Testis (tissue), 3 donors: ENCODE measurements around the gene NOC3L. TPM values are rescaled to one million over a fixed set of nuclear protein-coding genes. Genes with fewer than 3 reads are reported as not detected.

Experiments
- DNase-seq: peaks from one replicate; pipeline ENCODE4 v3.0.0-alpha.2; 2019
- H3K27ac ChIP-seq, 2 donors: fragments of 200-600 bp; sonication (generic); one replicate each; pipeline ENCODE4 v1.5.1; 2019
- H3K27me3 ChIP-seq: fragments of 200-600 bp; sonication (generic); one replicate; pipeline ENCODE4 v1.5.1; 2019
- H3K36me3 ChIP-seq: fragments of 200-600 bp; sonication (generic); one replicate; pipeline ENCODE4 v1.5.1; 2017; ENCODE audit warnings: low read depth; ENCODE audit errors: missing control alignments
- H3K4me1 ChIP-seq: fragments of 200-600 bp; sonication (generic); one replicate; pipeline ENCODE4 v1.5.1; 2019
- H3K4me3 ChIP-seq, 2 donors: fragments of 200-600 bp; sonication (generic); one replicate each; pipeline ENCODE4 v1.5.1; 2017 to 2019
- H3K9me3 ChIP-seq: fragments of 200-600 bp; sonication (generic); one replicate; pipeline ENCODE4 v1.5.1; 2017
- POLR2A ChIP-seq: fragments of 450-650 bp; IDR thresholded peaks from one replicate; pipeline ENCODE4 v1.6.1; 2017; ENCODE audit warnings: antibody characterized with exemption, mild to moderate bottlenecking, moderate library complexity
- WGBS, 2 donors: methylation state at CpG; one replicate each; pipeline ENCODE4 v1.1.5; 2018; 5-methylcytosine and 5-hydroxymethylcytosine counted together
- intact Hi-C: fragments of 100-400 bp; cut with DNase I; formaldehyde crosslinking; loops from one replicate; pipeline ENCODE4 v1.15.1; 2023; ENCODE audit warnings: low total_unique reads
- polyA plus RNA-seq: library from polyadenylated mRNA; stranded (reverse); fragments of 350-450 nt; fragmentation: Illumina TruSeq; extraction: RNeasy Lipid Tissue Mini Kit (QIAGEN cat#74804); gene quantifications from one replicate; pipeline ENCODE4 v1.2.3, GENCODE V29; 2014; ENCODE audit warnings: low read depth, low replicate concordance; ENCODE audit not compliant: insufficient read depth
- total RNA-seq, 2 donors: library from RNA; depleted of rRNA; stranded (reverse); fragments of >200 nt; gene quantifications; one replicate each; pipeline ENCODE4 v1.2.3, GENCODE V29; 2016
- TF ChIP-seq, protein P1 (sequence below), 3 experiments: fragments of 450-650 bp in 2 of 3; fragments of 200-600 bp in 1 of 3; sonication (generic) in 1 of 3; IDR thresholded peaks; one replicate each; pipeline ENCODE4 v1.5.1; 2016 to 2019; ENCODE audit warnings: antibody characterized with exemption in 3 of 3, mild to moderate bottlenecking in 2 of 3, moderate library complexity in 1 of 3

NOC3L gene
- total and polyA plus RNA-seq, 3 donors from 2014 or later: 11.2 to 32.2 (median 24.6) TPM

DNA sequence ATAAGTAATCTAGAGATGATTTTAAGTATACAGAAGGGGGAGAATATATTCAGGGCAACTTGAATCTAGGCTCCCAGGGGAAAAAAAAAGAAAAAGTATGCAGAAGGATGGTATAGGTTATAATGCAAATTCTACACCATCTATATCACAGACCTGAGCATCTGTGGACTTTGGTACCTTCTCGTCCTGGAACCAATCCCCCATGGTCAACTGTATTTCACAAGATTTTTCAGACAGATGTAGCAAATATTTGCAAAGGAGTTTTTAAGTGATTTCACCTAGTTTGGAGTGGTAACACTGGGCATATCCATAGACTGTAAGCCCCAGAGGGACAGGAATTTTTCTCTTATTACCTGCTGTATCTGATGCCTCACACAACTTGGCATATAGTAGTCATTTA, 58.8 kb downstream of the NOC3L start:
- H3K9me3 ChIP-seq: no peaks in the 10 kb centered on the region
- no peak for DNase-seq
- no peak overlapping the region for H3K4me3 ChIP-seq
- no peak overlapping the region for H3K27ac ChIP-seq
- H3K27me3 ChIP-seq: no peaks in the 10 kb centered on the region
- 95% methylated on average over 1 of the region's 1 CpG for WGBS, 2 donors
- H3K36me3 ChIP-seq: no peaks in the 10 kb centered on the region
- no peak for TF ChIP-seq POLR2A
- TF ChIP-seq, protein P1, sequence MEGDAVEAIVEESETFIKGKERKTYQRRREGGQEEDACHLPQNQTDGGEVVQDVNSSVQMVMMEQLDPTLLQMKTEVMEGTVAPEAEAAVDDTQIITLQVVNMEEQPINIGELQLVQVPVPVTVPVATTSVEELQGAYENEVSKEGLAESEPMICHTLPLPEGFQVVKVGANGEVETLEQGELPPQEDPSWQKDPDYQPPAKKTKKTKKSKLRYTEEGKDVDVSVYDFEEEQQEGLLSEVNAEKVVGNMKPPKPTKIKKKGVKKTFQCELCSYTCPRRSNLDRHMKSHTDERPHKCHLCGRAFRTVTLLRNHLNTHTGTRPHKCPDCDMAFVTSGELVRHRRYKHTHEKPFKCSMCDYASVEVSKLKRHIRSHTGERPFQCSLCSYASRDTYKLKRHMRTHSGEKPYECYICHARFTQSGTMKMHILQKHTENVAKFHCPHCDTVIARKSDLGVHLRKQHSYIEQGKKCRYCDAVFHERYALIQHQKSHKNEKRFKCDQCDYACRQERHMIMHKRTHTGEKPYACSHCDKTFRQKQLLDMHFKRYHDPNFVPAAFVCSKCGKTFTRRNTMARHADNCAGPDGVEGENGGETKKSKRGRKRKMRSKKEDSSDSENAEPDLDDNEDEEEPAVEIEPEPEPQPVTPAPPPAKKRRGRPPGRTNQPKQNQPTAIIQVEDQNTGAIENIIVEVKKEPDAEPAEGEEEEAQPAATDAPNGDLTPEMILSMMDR (IDR thresholded peaks at IDR 0.05): no peak
- intact Hi-C loops: no loop called here
- H3K4me1 ChIP-seq: no peaks in the 10 kb centered on the region

DNA sequence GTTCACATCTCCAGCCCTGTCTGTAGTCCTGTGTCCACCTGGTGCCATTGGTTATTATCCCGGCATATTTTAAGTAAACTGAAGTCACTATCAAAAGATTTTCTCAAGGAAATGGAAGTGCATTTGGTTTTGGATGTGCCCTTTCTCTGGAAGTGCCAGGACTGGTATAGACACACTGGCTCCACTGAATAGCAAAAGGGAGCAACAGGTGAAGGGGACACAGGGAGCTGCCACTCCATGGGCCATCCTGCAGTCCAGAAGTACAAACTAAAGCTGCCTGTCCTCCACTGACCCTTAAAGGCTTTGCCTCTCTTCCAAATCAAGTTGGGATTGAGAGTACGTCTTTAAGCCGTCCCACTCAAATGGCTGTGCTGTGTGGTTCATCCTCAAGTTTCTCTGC, 62.7 kb downstream of the NOC3L start:
- Histone ChIP-seq H3K27me3 (no peaks in the 10 kb centered on the region), H3K4me1 (no peaks in the 10 kb centered on the region), H3K27ac (no peak overlapping the region), H3K36me3 (no peaks in the 10 kb centered on the region), H3K9me3 (no peaks in the 10 kb centered on the region), H3K4me3 (no peak overlapping the region)
- TF ChIP-seq, protein P1 (IDR thresholded peaks at IDR 0.05): no peak
- no peak for TF ChIP-seq POLR2A
- 94 to 98% methylated on average over 3 of the region's 3 CpGs for WGBS, 2 donors
- intact Hi-C loops: no loop called here
- DNase-seq: no peak

DNA sequence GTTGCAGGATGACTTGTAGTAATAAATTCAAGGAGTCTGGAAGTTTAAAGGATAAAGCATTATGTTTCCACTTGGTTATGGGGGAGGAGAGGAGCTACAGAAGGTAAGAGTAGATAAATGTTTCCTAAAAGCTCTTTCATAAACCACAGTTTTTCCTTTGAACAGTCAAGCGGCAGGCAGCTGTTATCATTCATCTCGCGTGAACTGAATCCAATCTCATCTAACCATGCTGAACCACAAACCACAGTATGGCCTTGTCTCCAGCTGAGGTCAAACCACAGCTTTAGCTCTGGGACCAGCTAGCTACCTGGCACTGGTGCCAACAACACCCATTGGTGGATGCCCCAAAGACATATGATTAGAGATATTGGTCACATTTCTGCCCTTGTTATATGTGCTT, 63.3 kb downstream of the NOC3L start:
- no peak overlapping the region for H3K27ac ChIP-seq
- no peaks in the 10 kb centered on the region for H3K9me3 ChIP-seq
- H3K36me3 ChIP-seq: no peaks in the 10 kb centered on the region
- intact Hi-C loops: no loop called here
- no peaks in the 10 kb centered on the region for H3K27me3 ChIP-seq
- no peak overlapping the region for H3K4me3 ChIP-seq
- no peak for DNase-seq
- TF ChIP-seq POLR2A: no peak
- TF ChIP-seq, protein P1 (IDR thresholded peaks at IDR 0.05): no peak
- WGBS, 2 donors: 54 to 65% methylated on average over 3 of the region's 3 CpGs
- H3K4me1 ChIP-seq: no peaks in the 10 kb centered on the region

DNA sequence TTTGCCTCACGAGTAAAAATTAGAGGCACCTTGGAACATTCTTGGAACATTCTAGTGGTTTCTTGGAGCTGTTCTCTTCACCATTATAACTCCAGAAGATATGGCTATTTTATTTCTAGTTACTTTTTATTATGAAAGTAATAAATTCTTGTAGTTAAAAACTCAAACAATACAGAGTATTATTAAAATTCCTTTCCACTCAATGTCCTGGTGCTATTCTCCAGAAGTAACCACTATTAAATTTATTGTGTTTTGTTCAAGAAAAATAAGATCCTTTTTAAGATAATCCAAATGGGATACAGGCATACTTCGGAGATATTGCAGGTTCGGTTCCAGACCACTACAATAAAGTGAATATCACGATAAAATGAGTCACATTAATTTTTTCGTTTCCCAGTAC, 68.6 kb downstream of the NOC3L start:
- Histone ChIP-seq H3K9me3 (no peaks in the 10 kb centered on the region), H3K36me3 (no peaks in the 10 kb centered on the region), H3K27ac (no peak overlapping the region), H3K4me3 (no peak overlapping the region), H3K27me3 (no peaks in the 10 kb centered on the region), H3K4me1 (peaks cover 10% of the 10 kb centered on the region)
- no peak for DNase-seq
- intact Hi-C loops: no loop called here
- WGBS, 2 donors: 80 to 84% methylated on average over 5 of the region's 5 CpGs
- TF ChIP-seq, protein P1 (IDR thresholded peaks at IDR 0.05): no peak
- no peak for TF ChIP-seq POLR2A

DNA sequence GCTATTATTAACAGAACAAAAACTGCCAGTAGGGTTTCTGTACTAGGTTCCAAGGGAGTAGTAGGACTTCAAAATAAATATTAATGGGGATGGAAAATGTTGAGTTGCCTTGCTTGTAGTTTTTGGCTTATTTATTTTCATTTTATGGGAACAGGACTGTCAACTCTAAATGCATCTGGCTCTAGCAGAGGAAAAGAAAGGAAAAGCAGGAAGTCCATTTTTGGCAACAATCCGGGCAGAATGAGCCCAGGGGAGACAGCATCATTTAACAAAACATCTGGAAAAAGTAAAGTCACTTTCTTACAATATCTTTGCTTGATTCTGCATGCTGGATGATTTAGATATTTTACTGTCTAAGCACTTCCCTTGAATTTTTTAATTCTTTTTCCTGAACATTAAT, 69.4 kb downstream of the NOC3L start:
- intact Hi-C loops: no loop called here
- H3K4me1 ChIP-seq: peaks cover 10% of the 10 kb centered on the region
- no peaks in the 10 kb centered on the region for H3K36me3 ChIP-seq
- no peak overlapping the region for H3K4me3 ChIP-seq
- TF ChIP-seq POLR2A: no peak
- TF ChIP-seq, protein P1 (IDR thresholded peaks at IDR 0.05): no peak
- H3K27me3 ChIP-seq: no peaks in the 10 kb centered on the region
- WGBS, 2 donors: 39 to 41% methylated on average over 1 of the region's 1 CpG
- H3K27ac ChIP-seq: no peak overlapping the region
- no peaks in the 10 kb centered on the region for H3K9me3 ChIP-seq
- DNase-seq: peak; percentile 50
